A549 (cell line): ENCODE measurements around the gene ADAP1. TPM values are rescaled to one million over a fixed set of nuclear protein-coding genes. Genes with fewer than 3 reads are reported as not detected.
A peak's percentile ranks its signal among the peaks of the same experiment; 100 is the strongest.

Source experiments
- ATAC-seq, 2 experiments: fragments of 200-7000 bp in 1 of 2; fragments of >200 bp in 1 of 2; cut with Nextera tagmentation in 1 of 2; cut with Tn5 transposase in 1 of 2; 3 replicates each; pipeline versions ENCODE4 v1.8.0 to v1.9.1; 2018 to 2020; ENCODE audit warnings: mild to moderate bottlenecking in 1 of 2, moderate library complexity in 1 of 2
- CTCF ChIA-PET: fragments of 300-600 bp; sonication (Branson Sonifier 250); formaldehyde crosslinking; extraction: SDS; loops from one replicate; lab custom pipeline; 2021; ENCODE audit warnings: antibody characterized with exemption, inconsistent platforms; lab: Yijun Ruan, JAX
- POLR2A ChIA-PET: fragments of 350-600 bp; formaldehyde crosslinking; extraction: SDS; loops from one replicate; lab custom pipeline; 2021; ENCODE audit warnings: antibody characterized with exemption, inconsistent platforms; lab: Yijun Ruan, JAX
- DNase-seq, 2 experiments: peaks; one replicate each; pipeline versions ENCODE4 v3.0.0 to v3.0.0-alpha.2; 2011 to 2016; ENCODE audit warnings: low read depth in 1 of 2, low spot score in 1 of 2
- FAIRE-seq: peaks from 2 replicates; lab custom pipeline; 2011; peaks lifted over from hg19 to GRCh38; lab: Jason Lieb, UNC
- H3K27ac ChIP-seq, 2 experiments: fragments of >200 bp; sonication (Bioruptor Twin); formaldehyde crosslinking; 3 replicates each; pipeline ENCODE4 v1.5.1; 2016 to 2017
- H3K4me1 ChIP-seq: fragments of >200 bp; sonication (Bioruptor Twin); formaldehyde crosslinking; 3 replicates; pipeline ENCODE4 v1.6.1; 2016
- H3K4me2 ChIP-seq: fragments of >200 bp; sonication (Bioruptor Twin); formaldehyde crosslinking; 3 replicates; pipeline ENCODE4 v1.6.1; 2016
- H3K4me3 ChIP-seq: fragments of >200 bp; sonication (Bioruptor Twin); formaldehyde crosslinking; 3 replicates; pipeline ENCODE4 v1.5.1; 2016
- H3K9me3 ChIP-seq: fragments of >200 bp; sonication (Bioruptor Twin); formaldehyde crosslinking; 3 replicates; pipeline ENCODE4 v1.6.1; 2016
- BCL3 ChIP-seq: fragments of >200 bp; sonication (Bioruptor Twin); formaldehyde crosslinking; IDR thresholded peaks from 3 replicates; pipeline ENCODE4 v1.6.1; 2016
- BHLHE40 ChIP-seq: IDR thresholded peaks from 2 replicates; pipeline ENCODE4 v1.6.1; 2012; ENCODE audit warnings: low read depth, low read length, inconsistent platforms
- E2F6 ChIP-seq: IDR thresholded peaks from 2 replicates; pipeline ENCODE4 v1.6.1; 2012; ENCODE audit warnings: low read depth, borderline replicate concordance
- EHF ChIP-seq: fragments of 250-450 bp; sonication (Bioruptor Pico); IDR thresholded peaks from 2 replicates; pipeline ENCODE4 v1.5.0; 2020; ENCODE audit warnings: mild to moderate bottlenecking
- GATA3 ChIP-seq: IDR thresholded peaks from 2 replicates; pipeline ENCODE4 v1.6.1; 2012; ENCODE audit warnings: borderline replicate concordance
- HDAC2 ChIP-seq: fragments of 200-600 bp; sonication (generic); IDR thresholded peaks from 2 replicates; pipeline ENCODE4 v1.6.1; 2016
- HES2 ChIP-seq: fragments of >200 bp; sonication (Bioruptor Twin); formaldehyde crosslinking; IDR thresholded peaks from 2 replicates; pipeline ENCODE4 v1.6.1; 2016
- JUNB ChIP-seq: fragments of >200 bp; sonication (Bioruptor Twin); formaldehyde crosslinking; IDR thresholded peaks from 2 replicates; pipeline ENCODE4 v1.6.1; 2016
- KDM5A ChIP-seq: fragments of 200-600 bp; sonication (generic); IDR thresholded peaks from 2 replicates; pipeline ENCODE4 v1.6.1; 2016; ENCODE audit warnings: antibody characterized with exemption, mild to moderate bottlenecking
- MYC ChIP-seq: IDR thresholded peaks from 2 replicates; pipeline ENCODE4 v1.6.1; 2012; ENCODE audit warnings: mild to moderate bottlenecking, inconsistent platforms, low read length, improper control_type of control experiment, borderline replicate concordance
- NFE2L2 ChIP-seq: fragments of 150-350 bp; conservative IDR thresholded peaks from 2 replicates; pipeline ENCODE4 v1.6.1; 2014; ENCODE audit warnings: low read length
- PHF8 ChIP-seq: fragments of 200-600 bp; sonication (generic); IDR thresholded peaks from 2 replicates; pipeline ENCODE4 v1.6.1; 2016; ENCODE audit warnings: low read depth, mild to moderate bottlenecking, antibody characterized with exemption, moderate library complexity, borderline replicate concordance
- REST ChIP-seq: fragments of 200-600 bp; sonication (generic); IDR thresholded peaks from 2 replicates; pipeline ENCODE4 v1.6.1; 2016; ENCODE audit warnings: antibody characterized with exemption, mild to moderate bottlenecking, moderate library complexity
- TP53 ChIP-seq: fragments of 250-450 bp; sonication (Bioruptor Pico); IDR thresholded peaks from 2 replicates; pipeline ENCODE4 v1.5.0; 2021; ENCODE audit warnings: mild to moderate bottlenecking, moderate library complexity
- WGBS: methylation state at CpG from one replicate; pipeline ENCODE4 v1.1.6; 2017; ENCODE audit errors: missing lambda C conversion rate; 5-methylcytosine and 5-hydroxymethylcytosine counted together
- polyA plus RNA-seq, 4 experiments: library from polyadenylated mRNA; depleted of rRNA in 3 of 4; stranded (reverse); fragments of >200 nt; fragmentation: RNase III in 1 of 4; extraction: RNeasy Plus Mini Kit Qiagen cat#74134 plus additional on column Dnase treatment in 1 of 4; gene quantifications; 2 replicates in 3 of 4; 3 replicates in 1 of 4; pipeline ENCODE4 v1.2.3, GENCODE V29; 2011 to 2017

Gene ADAP1
- polyA plus RNA-seq, 2 of the 4 experiments (the other 2 are of a cell fraction) = 1.7 to 2.5 TPM

- TF ChIP-seq BCL3 (0 out of 3 replicates have a peak, but pooled peaks have one; percentile 36), JUNB (no peak), BHLHE40 (no peak), KDM5A (peak; percentile 55; the same call in 1 of the 2 replicates), TP53 (no peak)
These were observed 20.6 kb upstream of the ADAP1 start, which contains the start of gene COX19 (continued) for GRCh38 chr7:974820-975681.

- H3K4me2 ChIP-seq = peak overlapping the region; percentile 91
- H3K27ac ChIP-seq = peak overlapping the region; percentile 81 to 96
- FAIRE-seq (no peak), DNase-seq (no peak), ATAC-seq (peak in 1 of 2 experiments; percentile 16; a peak in 1 of 6 replicates)
- WGBS = 25% methylated on average over 7 of the region's 7 CpGs
- H3K4me3 ChIP-seq = peak overlapping the region; percentile 77
- peaks cover 24% of the 10 kb centered on the region for H3K4me1 ChIP-seq
- POLR2A ChIA-PET = interaction anchor here (0.7 to 1.6 kb wide), 3 partner anchors 14 to 70 kb away, joined by 3 to 8 read pairs (median 4); partner anchors contain the start of gene GPR146
- no peaks in the 10 kb centered on the region for H3K9me3 ChIP-seq
- CTCF ChIA-PET = interaction anchor here (1.2 to 8.7 kb wide), 4 partner anchors 20 to 66 kb away, joined by 3 to 108 read pairs (median 6); no protein-coding TSS in a partner anchor
- TF ChIP-seq HES2 (no peak), HDAC2 (no peak), REST (no peak), PHF8 (no peak)
These were observed 19.7 kb upstream of the ADAP1 start for GRCh38 chr7:974172-974571.

- ChIA-PET CTCF (interaction anchor here (1.0 to 8.7 kb wide), 5 partner anchors 11 to 115 kb away, joined by 3 to 108 read pairs (median 3); no protein-coding TSS in a partner anchor), POLR2A (interaction anchor here (0.7 to 1.0 kb wide), 2 partner anchors 14 to 71 kb away, joined by 3 to 4 read pairs; partner anchors contain the start of gene GPR146)
- Histone ChIP-seq H3K4me3 (no peak overlapping the region), H3K4me1 (peaks cover 24% of the 10 kb centered on the region), H3K9me3 (no peaks in the 10 kb centered on the region), H3K4me2 (peak overlapping the region; percentile 91), H3K27ac (no peak overlapping the region)
- 91% methylated on average over 9 of the region's 9 CpGs for WGBS
- no peak for FAIRE-seq
- ATAC-seq = no peak
- TF ChIP-seq NFE2L2 (no peak), GATA3 (no peak), MYC (no peak), EHF (CRISPR knock-in tag) (no peak), PHF8 (no peak), E2F6 (no peak), REST (no peak)
- no peak for DNase-seq
These were observed 18.8 kb upstream of the ADAP1 start for GRCh38 chr7:973312-973711.
